Activated CD4-positive, alpha-beta memory T cell treated with anti-CD3 and anti-CD28 coated beads for 36 hours (primary cell): ENCODE measurements around the gene MYO1H. TPM values are rescaled to one million over a fixed set of nuclear protein-coding genes. Genes with fewer than 3 reads are reported as not detected.
"Not testable (repeated sequence)": the region's sequence is repeated elsewhere in the genome, so short reads cannot be mapped to it uniquely, and the experiment has no call there.

Experiments
- CTCF ChIA-PET: fragments of 350-600 bp; sonication (Branson Sonifier 250); formaldehyde crosslinking; loops from one replicate; lab custom pipeline; 2021; ENCODE audit warnings: antibody characterized with exemption, inconsistent platforms; lab: Charles Lee
- POLR2A ChIA-PET: fragments of 350-600 bp; sonication (Branson Sonifier 250); formaldehyde crosslinking; loops from one replicate; lab custom pipeline; 2021; ENCODE audit warnings: antibody characterized with exemption; lab: Charles Lee
- DNase-seq: peaks from one replicate; pipeline ENCODE4 v3.0.0-alpha.2; 2020
- H3K27ac Mint-ChIP-seq: one replicate; pipeline ENCODE4 v1.8.0; 2021; ENCODE audit warnings: mixed read lengths
- H3K27me3 Mint-ChIP-seq: one replicate; pipeline ENCODE4 v1.8.0; 2021; ENCODE audit warnings: mixed read lengths
- H3K36me3 Mint-ChIP-seq: one replicate; pipeline ENCODE4 v1.8.0; 2021; ENCODE audit warnings: mixed read lengths
- H3K4me1 Mint-ChIP-seq: one replicate; pipeline ENCODE4 v1.8.0; 2021; ENCODE audit warnings: low read depth, mixed read lengths
- H3K4me3 Mint-ChIP-seq: one replicate; pipeline ENCODE4 v1.8.0; 2021; ENCODE audit warnings: mild to moderate bottlenecking, mixed read lengths
- H3K9me3 Mint-ChIP-seq: one replicate; pipeline ENCODE4 v1.8.0; 2021; ENCODE audit warnings: mixed read lengths
- intact Hi-C: fragments of 100-400 bp; cut with micrococcal nuclease; formaldehyde crosslinking; loops from one replicate; pipeline ENCODE4 v1.15.1; 2023
- total RNA-seq, 2 experiments: library from RNA; stranded (reverse); gene quantifications; one replicate each; pipeline ENCODE4 v1.2.3, GENCODE V29; 2021

MYO1H gene
- total RNA-seq, 2 experiments from 2014 or later = not detected

DNA sequence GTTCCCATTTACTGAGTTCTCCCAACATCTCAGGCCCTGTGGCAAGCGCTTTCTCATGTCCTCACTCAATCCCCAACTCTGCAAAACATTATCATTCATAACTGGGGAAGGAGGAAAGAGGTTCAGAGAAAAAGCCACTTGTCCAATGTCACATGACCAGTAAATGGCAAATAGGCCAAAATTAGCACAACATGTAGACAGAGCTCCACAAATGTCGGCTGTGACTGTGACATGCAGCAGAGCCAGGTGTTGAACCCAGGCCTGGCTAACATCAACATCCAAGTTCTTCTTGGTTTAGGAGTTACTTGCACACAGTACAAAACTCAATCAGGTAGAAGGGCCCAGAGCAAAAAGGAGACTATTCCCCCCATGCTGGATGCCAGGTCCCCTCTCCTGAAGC is 118.6 kb downstream of the MYO1H start:
- no peak overlapping the region for H3K27ac Mint-ChIP-seq

DNA sequence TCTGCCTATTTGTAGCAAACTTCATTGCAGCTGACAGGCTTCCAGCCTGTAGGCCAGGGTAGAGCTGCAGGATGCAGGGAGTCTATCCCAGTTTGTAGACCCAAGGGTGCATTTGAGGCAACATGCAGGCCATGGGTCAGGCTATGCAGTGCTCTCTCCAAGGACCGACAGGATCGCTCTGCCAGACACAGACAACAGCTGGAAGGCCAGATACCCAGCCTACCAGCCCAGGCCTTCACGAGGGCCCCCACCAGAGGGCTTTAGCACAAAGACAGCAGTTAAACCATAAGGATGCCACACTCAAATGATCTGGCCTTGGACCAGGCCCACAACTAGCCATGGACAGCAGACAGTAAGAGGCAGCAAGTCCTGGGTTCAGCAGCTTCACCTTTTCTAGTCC is 119.1 kb downstream of the MYO1H start:
- Mint-ChIP-seq H3K27ac (no peak overlapping the region), H3K36me3 (peaks cover 10% of the 10 kb centered on the region), H3K4me3 (no peak overlapping the region), H3K9me3 (no peaks in the 10 kb centered on the region), H3K27me3 (no peaks in the 10 kb centered on the region), H3K4me1 (peaks cover 32% of the 10 kb centered on the region)
- ChIA-PET CTCF (no interaction called here), POLR2A (no interaction called here)
- no peak for DNase-seq
- intact Hi-C loops = no loop called here

More for the DNA sequence above, 118.6 kb downstream of the MYO1H start:
- Mint-ChIP-seq H3K36me3 (peaks cover 10% of the 10 kb centered on the region), H3K9me3 (no peaks in the 10 kb centered on the region), H3K4me1 (peaks cover 34% of the 10 kb centered on the region), H3K27me3 (no peaks in the 10 kb centered on the region), H3K4me3 (no peak overlapping the region)
- intact Hi-C loops = no loop called here
- POLR2A ChIA-PET = no interaction called here
- CTCF ChIA-PET = no interaction called here
- no peak for DNase-seq

DNA sequence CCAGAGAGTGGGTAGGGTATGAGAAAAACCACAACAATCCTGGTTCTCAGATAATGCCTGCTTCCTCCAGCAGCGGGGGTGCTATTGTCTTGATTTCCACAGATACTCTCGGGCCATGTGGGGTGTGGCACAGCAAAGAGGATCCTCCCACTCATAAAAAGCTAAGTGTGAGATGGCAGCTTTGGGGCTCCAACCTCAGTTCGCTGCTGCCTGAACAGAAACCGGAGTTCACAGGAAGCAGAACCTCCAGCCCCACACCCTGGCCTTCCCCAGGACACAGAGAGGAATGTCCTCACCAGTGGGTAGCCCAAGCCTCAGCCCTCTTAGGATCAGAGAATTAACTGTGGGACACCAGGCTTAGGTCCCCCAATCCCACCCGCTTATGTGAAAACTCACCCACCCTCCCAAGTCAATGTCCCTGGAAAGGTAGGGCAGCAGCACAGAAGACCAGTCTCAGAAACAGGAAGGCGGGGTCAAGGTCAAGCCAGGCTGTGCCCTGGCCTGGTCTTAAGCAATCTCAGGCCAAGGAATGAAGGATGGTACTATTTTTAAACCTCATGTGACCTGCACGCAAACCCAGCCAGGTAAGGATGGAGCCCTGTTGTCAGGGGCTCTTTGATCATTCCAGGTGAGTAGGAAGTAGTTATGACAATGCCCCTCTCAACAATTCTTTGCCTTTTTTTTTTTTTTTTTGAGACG is 120.4 kb downstream of the MYO1H start:
- ChIA-PET CTCF (no interaction called here), POLR2A (no interaction called here)
- no peak for DNase-seq
- peaks cover 10% of the 10 kb centered on the region for H3K36me3 Mint-ChIP-seq
- H3K27me3 Mint-ChIP-seq = no peaks in the 10 kb centered on the region
- intact Hi-C loops = no loop called here
- H3K27ac Mint-ChIP-seq = no peak overlapping the region
- H3K9me3 Mint-ChIP-seq = no peaks in the 10 kb centered on the region
- H3K4me3 Mint-ChIP-seq = no peak overlapping the region
- peaks cover 25% of the 10 kb centered on the region for H3K4me1 Mint-ChIP-seq

DNA sequence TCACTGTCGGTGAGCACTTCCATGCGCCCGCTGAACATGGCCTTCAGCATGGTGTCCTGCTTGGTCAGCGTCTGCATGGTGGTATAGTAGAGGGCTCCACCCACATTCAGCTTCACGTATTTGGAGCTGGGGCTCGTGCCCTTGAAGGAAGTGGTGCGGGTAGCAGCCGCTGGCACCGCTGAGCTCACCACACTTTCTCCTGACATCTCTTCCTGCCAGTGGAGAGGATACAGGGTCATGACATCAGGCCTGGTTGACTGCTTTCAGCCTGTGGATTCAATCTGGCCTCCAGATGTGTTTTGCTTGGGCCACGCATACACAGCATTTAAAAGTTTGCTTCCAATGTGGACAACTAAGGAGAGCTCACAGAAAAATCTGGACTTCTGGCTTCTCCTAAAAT is 121.8 kb downstream of the MYO1H start:
- ChIA-PET CTCF (interaction anchor here (0.6 to 1.3 kb wide), 2 partner anchors 21 to 37 kb away, joined by 3 to 6 read pairs; no protein-coding TSS in a partner anchor), POLR2A (no interaction called here)
- H3K9me3 Mint-ChIP-seq = no peaks in the 10 kb centered on the region
- H3K27ac Mint-ChIP-seq = no peak overlapping the region
- intact Hi-C loops = no loop called here
- peaks cover 10% of the 10 kb centered on the region for H3K36me3 Mint-ChIP-seq
- DNase-seq = no peak
- H3K27me3 Mint-ChIP-seq = no peaks in the 10 kb centered on the region
- H3K4me1 Mint-ChIP-seq = peaks cover 14% of the 10 kb centered on the region
- H3K4me3 Mint-ChIP-seq = no peak overlapping the region

DNA sequence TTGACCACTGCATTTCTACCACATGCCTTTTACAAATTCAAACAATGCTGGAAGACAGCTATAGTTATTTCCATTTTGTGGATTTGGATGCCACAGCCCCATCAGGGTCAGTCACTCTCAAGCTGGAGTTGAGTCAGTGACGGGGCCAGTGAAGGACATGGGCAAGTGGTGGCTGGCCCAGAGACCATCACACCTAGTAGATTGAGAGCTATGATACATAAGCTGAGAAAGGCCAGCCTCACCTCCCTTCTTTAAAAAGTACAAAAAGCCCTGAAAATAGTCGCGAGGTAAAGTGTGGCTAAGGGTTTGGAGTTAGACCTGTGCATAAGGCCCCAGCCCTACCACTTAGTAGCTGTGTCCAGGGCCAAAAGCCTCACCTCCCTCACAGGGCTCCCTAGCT is 125.3 kb downstream of the MYO1H start:
- intact Hi-C loops = no loop called here
- no peak for DNase-seq
- POLR2A ChIA-PET = no interaction called here
- CTCF ChIA-PET = interaction anchor here (0.8 to 2.6 kb wide), 4 partner anchors 40 to 125 kb away, joined by 3 to 13 read pairs (median 4); no protein-coding TSS in a partner anchor
- Mint-ChIP-seq H3K36me3 (peaks cover 11% of the 10 kb centered on the region), H3K9me3 (no peaks in the 10 kb centered on the region), H3K4me3 (no peak overlapping the region), H3K27me3 (no peaks in the 10 kb centered on the region), H3K4me1 (peaks cover 19% of the 10 kb centered on the region), H3K27ac (no peak overlapping the region)

DNA sequence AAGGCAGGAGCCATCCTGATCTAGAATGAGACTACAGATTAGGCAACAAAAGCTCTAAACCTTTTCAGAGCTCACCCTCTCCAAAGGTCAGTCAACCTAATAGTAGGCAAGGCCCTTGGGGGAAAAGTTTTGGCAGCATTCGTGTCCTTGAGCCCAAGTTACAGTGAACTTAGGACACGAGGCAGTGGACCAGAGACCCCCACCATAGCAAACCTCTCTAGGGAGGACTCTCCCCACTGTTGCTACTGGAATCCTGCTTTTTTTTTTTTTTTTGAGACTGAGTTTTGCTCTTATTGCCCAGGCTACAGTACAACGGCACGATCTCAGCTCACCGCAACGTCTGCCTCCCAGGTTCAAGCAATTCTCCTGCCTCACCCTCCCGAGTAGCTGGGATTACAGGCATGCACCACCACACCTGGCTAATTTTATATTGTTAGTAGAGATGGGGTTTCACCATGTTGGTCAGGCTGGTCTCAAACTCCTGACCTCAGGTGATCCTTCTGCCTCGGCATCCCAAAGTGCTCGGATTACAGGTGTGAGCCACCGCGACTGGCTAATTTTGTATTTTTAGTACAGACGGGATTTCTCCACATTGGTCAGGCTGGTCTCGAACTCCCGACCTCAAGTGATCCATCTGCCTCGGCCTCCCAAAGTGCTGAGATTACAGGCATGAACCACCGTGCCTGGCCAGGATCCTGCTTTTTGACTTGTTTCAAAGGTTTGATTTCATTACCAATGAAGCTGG is 126.0 kb downstream of the MYO1H start:
- H3K9me3 Mint-ChIP-seq, H3K27ac Mint-ChIP-seq, H3K36me3 Mint-ChIP-seq, POLR2A ChIA-PET, H3K4me3 Mint-ChIP-seq, DNase-seq, H3K27me3 Mint-ChIP-seq, intact Hi-C loops: not testable (repeated sequence)
- CTCF ChIA-PET = interaction anchor here (0.8 to 2.6 kb wide), 4 partner anchors 41 to 124 kb away, joined by 3 to 13 read pairs (median 4); no protein-coding TSS in a partner anchor
- peaks cover 21% of the 10 kb centered on the region for H3K4me1 Mint-ChIP-seq

DNA sequence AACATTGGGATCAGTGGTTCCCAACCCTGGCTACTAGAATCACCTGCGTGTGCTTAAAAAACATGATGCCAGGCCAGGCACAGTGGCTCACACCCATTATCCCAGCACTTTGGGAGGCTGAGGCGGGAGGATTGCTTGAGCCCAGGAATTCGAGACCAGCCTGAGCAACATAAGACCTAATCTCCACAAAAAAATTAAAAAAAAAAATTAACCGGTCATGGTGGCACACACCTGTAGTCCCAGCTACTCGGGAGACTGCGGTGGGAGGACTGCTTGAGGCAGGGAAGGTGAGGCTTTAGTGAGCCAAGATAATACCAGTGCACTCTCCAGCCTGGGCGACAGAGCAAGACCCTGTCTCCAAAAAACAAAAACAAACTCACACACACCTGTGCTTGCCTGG is 127.4 kb downstream of the MYO1H start:
- Mint-ChIP-seq H3K27ac (no peak overlapping the region), H3K4me1 (peaks cover 34% of the 10 kb centered on the region), H3K27me3 (no peaks in the 10 kb centered on the region), H3K4me3 (no peak overlapping the region), H3K36me3 (peaks cover 3% of the 10 kb centered on the region), H3K9me3 (no peaks in the 10 kb centered on the region)
- CTCF ChIA-PET = interaction anchor here (2.6 kb wide), 1 partner anchor 42 kb away, joined by 13 read pairs; no protein-coding TSS in a partner anchor
- POLR2A ChIA-PET = no interaction called here
- intact Hi-C loops = no loop called here
- no peak for DNase-seq

DNA sequence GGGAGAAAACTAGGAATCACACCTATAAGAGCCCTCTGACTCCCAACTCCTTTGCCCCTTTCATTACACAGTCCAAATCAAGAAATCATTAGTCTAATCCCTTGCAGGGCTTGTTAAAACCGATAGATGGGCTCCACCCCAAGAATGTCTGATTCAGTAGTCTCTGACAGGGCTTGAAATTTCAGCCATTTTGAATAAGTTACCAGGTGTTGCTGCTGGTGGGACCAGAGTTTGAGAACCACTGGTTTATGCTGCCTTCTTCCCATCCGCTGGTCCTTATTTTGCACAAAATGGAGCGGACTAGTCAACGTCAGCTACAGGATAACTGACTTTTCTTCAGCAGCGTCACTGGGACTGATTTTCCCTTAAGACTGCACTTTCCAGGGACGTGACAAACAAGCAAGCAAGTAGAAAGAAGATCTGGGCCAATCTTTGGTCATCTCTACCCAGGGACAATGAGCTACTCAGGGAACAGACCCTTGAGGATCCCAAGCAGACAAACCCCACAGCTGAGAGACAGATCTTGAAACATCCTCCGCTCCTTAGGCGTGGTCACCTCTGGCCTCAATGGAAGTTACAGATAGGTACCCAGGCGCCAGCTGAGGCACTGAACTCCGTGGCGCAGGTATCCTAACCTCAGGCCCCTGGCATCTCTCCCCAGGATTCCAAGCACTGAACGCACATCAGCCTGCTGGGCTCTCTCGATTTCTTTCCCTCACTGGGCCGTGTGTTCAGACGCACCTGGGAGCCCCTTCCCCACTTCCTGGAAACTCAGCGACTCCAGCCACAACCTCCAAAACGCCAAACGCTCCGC is 128.5 kb downstream of the MYO1H start:
- ChIA-PET CTCF (interaction anchor here (0.6 to 2.0 kb wide), 3 partner anchors 43 to 370 kb away, joined by 3 to 7 read pairs (median 3); no protein-coding TSS in a partner anchor), POLR2A (interaction anchor here (1.4 kb wide), 1 partner anchor 97 kb away, joined by 10 read pairs; the partner anchor contains the start of genes MMAB and MVK)
- H3K36me3 Mint-ChIP-seq = peaks cover 3% of the 10 kb centered on the region
- H3K9me3 Mint-ChIP-seq = no peaks in the 10 kb centered on the region
- H3K4me1 Mint-ChIP-seq = peaks cover 35% of the 10 kb centered on the region
- DNase-seq = peak; percentile 16
- intact Hi-C loops = loop anchor here (2.0 kb wide), 2 partner anchors 13 to 43 kb away; no protein-coding TSS in a partner anchor
- H3K27me3 Mint-ChIP-seq = no peaks in the 10 kb centered on the region
- H3K4me3 Mint-ChIP-seq = peak overlapping the region; percentile 91
- peak overlapping the region; percentile 98 for H3K27ac Mint-ChIP-seq

- no peaks in the 10 kb centered on the region for H3K27me3 Mint-ChIP-seq
- H3K36me3 Mint-ChIP-seq = peaks cover 3% of the 10 kb centered on the region
- intact Hi-C loops = loop anchor here (1.0 to 2.0 kb wide), 4 partner anchors 14 to 237 kb away; partner anchors contain the start of genes FAM222A, MMAB and MVK
- H3K27ac Mint-ChIP-seq = peak overlapping the region; percentile 98
- POLR2A ChIA-PET = interaction anchor here (1.4 kb wide), 1 partner anchor 97 kb away, joined by 10 read pairs; the partner anchor contains the start of genes MMAB and MVK
- DNase-seq = no peak
- CTCF ChIA-PET = interaction anchor here (0.8 to 2.0 kb wide), 3 partner anchors 44 to 49 kb away, joined by 3 to 7 read pairs (median 4); no protein-coding TSS in a partner anchor
- H3K9me3 Mint-ChIP-seq = no peaks in the 10 kb centered on the region
- peak overlapping the region; percentile 91 for H3K4me3 Mint-ChIP-seq
- peaks cover 35% of the 10 kb centered on the region for H3K4me1 Mint-ChIP-seq
Observed at GRCh38 chr12:109476807-109477184, 129.1 kb downstream of the MYO1H start.

DNA sequence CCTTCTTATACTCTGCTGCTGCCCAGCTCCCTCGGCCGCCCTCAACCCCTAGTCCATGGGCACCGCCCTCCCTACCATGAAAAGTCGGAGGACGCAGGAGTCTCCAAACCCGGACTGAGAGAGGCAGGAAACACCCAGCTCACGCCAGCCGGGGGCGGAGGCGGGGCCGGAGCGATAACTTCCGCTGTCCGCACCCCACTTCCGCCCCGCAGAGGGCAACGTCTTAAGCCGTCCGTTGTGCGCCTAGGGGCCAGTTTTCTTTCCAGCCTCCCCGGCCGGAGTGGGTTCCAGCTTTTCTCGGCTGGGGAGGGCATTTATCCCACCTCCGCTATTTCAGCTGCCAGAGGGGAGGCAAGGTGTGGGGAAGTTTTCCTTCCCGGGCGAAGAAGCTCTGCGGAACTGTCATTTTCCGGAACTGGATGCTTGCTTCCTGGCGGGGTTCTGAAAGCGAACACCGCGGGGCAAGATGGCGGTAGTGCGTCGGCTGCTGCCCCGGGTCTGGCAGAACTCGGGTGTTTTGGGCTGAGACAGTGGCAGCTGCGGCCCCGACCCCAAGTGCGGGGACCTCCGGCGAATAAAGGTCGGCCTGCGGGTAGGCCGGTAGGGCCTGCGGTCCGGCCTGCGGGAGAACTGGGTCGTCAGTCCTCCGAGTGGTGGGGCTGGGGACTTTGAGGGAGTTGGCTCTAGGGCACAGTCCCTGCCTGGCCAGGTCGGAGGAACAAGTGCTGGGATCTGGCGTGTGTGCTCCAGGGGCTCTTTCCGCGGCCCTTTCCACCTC is 129.7 kb downstream of the MYO1H start, which contains the start of the genes KCTD10 and UBE3B:
Gene KCTD10 (minus strand): TSS at position 116 of the 778 bp plus-strand sequence. CDS start 38 bp downstream, at position 78.
Gene UBE3B (plus strand): TSS at position 450 of the 778 bp plus-strand sequence. CDS start 5,918 bp downstream, outside the sequence.
- H3K36me3 Mint-ChIP-seq = peaks cover 3% of the 10 kb centered on the region
- H3K4me3 Mint-ChIP-seq = peak within 1 kb of the TSS; percentile 91
- ChIA-PET POLR2A (interaction anchor here (1.4 kb wide), 1 partner anchor 96 kb away, joined by 10 read pairs; the partner anchor contains the start of genes MMAB and MVK), CTCF (interaction anchor here (0.8 to 2.0 kb wide), 3 partner anchors 44 to 49 kb away, joined by 3 to 7 read pairs (median 4); no protein-coding TSS in a partner anchor)
- H3K27ac Mint-ChIP-seq = peak within 1 kb of the TSS; percentile 98
- peak; percentile 90 for DNase-seq
- intact Hi-C loops = loop anchor here (1.0 to 2.0 kb wide), 4 partner anchors 15 to 236 kb away; partner anchors contain the start of genes FAM222A, MMAB and MVK
- no peaks in the 10 kb centered on the region for H3K27me3 Mint-ChIP-seq
- H3K9me3 Mint-ChIP-seq = no peaks in the 10 kb centered on the region
- H3K4me1 Mint-ChIP-seq = peaks cover 35% of the 10 kb centered on the region
